ENCODE data around the gene TRAP1.

DNA sequence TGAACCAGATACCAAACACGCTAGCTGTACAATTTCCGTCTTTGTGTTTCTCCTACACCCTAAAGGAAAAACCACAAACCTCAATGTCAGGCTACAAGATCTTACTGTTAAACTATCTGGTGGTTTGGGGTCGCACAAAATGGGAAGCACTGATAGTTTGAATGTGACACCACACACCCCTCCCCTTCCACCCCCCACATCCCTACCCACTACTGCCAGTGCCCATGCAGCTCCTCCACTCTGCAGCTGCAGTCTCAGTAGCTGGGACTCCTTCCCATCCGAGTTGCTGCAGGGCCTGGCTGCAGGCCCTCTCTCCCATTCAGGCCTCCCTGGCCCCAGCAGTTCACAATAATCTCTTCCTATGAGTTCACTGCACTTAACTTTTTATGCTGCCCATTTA is 18.4 kb downstream of the TRAP1 start:
- TF ChIP-seq RAD21 (IDR thresholded peaks at IDR 0.05; ENCODE audit: low read length) (no peak), EZH2phosphoT487 (IDR thresholded peaks at IDR 0.05; ENCODE audit: borderline replicate concordance, low read depth) (no peak), EP300 (IDR thresholded peaks at IDR 0.05; ENCODE audit: borderline replicate concordance in 1 of 2, low read depth in 1 of 2, low read length in 1 of 2) (no peak), SIN3A (IDR thresholded peaks at IDR 0.05; ENCODE audit: borderline replicate concordance, low read depth, low read length) (no peak), CHD2 (IDR thresholded peaks at IDR 0.05; ENCODE audit: low read length, partially characterized antibody) (no peak)
- TF ChIP-seq, protein P1, sequence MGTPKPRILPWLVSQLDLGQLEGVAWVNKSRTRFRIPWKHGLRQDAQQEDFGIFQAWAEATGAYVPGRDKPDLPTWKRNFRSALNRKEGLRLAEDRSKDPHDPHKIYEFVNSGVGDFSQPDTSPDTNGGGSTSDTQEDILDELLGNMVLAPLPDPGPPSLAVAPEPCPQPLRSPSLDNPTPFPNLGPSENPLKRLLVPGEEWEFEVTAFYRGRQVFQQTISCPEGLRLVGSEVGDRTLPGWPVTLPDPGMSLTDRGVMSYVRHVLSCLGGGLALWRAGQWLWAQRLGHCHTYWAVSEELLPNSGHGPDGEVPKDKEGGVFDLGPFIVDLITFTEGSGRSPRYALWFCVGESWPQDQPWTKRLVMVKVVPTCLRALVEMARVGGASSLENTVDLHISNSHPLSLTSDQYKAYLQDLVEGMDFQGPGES (IDR thresholded peaks at IDR 0.05; ENCODE audit: low read depth, low read length) = no peak
- TF ChIP-seq, protein P2, sequence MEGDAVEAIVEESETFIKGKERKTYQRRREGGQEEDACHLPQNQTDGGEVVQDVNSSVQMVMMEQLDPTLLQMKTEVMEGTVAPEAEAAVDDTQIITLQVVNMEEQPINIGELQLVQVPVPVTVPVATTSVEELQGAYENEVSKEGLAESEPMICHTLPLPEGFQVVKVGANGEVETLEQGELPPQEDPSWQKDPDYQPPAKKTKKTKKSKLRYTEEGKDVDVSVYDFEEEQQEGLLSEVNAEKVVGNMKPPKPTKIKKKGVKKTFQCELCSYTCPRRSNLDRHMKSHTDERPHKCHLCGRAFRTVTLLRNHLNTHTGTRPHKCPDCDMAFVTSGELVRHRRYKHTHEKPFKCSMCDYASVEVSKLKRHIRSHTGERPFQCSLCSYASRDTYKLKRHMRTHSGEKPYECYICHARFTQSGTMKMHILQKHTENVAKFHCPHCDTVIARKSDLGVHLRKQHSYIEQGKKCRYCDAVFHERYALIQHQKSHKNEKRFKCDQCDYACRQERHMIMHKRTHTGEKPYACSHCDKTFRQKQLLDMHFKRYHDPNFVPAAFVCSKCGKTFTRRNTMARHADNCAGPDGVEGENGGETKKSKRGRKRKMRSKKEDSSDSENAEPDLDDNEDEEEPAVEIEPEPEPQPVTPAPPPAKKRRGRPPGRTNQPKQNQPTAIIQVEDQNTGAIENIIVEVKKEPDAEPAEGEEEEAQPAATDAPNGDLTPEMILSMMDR (IDR thresholded peaks at IDR 0.05) = no peak
